HAP-1 (cell line): Measurements from ENCODE around the gene STARD3.

ENCODE experiments used
- DNase-seq, 2 experiments: peaks; one replicate each; pipeline ENCODE4 v3.0.0-alpha.2; 2016 to 2020; ENCODE audit warnings: low spot score in 2 of 2
- H3K27me3 ChIP-seq: fragments of 250-450 bp; sonication (Bioruptor Pico); 2 replicates; pipeline ENCODE4 v1.5.1; 2020; ENCODE audit warnings: low read depth, mild to moderate bottlenecking, moderate library complexity
- H3K36me3 ChIP-seq: fragments of 250-450 bp; sonication (Bioruptor Pico); replicated peaks from 2 replicates; pipeline ENCODE4 v1.5.1; 2020; ENCODE audit warnings: mild to moderate bottlenecking
- H3K4me1 ChIP-seq: fragments of 250-450 bp; sonication (Bioruptor Pico); 2 replicates; pipeline ENCODE4 v1.5.1; 2020; ENCODE audit warnings: mild to moderate bottlenecking
- H3K4me3 ChIP-seq: fragments of 250-450 bp; sonication (Bioruptor Pico); 2 replicates; pipeline ENCODE4 v1.5.1; 2020; ENCODE audit warnings: mild to moderate bottlenecking, moderate library complexity
- H3K9me3 ChIP-seq: fragments of 250-450 bp; sonication (Bioruptor Pico); 2 replicates; pipeline ENCODE4 v1.5.1; 2020; ENCODE audit warnings: mild to moderate bottlenecking, moderate library complexity
- in situ Hi-C: fragments of 300-500 bp; cut with MboI; formaldehyde crosslinking; loops from 3 replicates; pipeline ENCODE4 v1.14.3; 2020; ENCODE audit warnings: low sequenced_read_pairs, inconsistent platforms, mixed read lengths

STARD3 gene

GRCh38 chr17:39609416-39610025 is 27.4 kb upstream of the STARD3 start:
- H3K4me3 ChIP-seq, result no peak overlapping the region
- no peaks in the 10 kb centered on the region for H3K36me3 ChIP-seq
- H3K9me3 ChIP-seq, result no peaks in the 10 kb centered on the region
- peaks cover 50% of the 10 kb centered on the region for H3K27me3 ChIP-seq
- DNase-seq, result no peak
- no peaks in the 10 kb centered on the region for H3K4me1 ChIP-seq
- in situ Hi-C loops, result no loop called here

GRCh38 chr17:39611401-39612112 is 25.4 kb upstream of the STARD3 start:
- Histone ChIP-seq H3K36me3 (no peaks in the 10 kb centered on the region), H3K9me3 (no peaks in the 10 kb centered on the region), H3K4me1 (no peaks in the 10 kb centered on the region), H3K27me3 (peaks cover 29% of the 10 kb centered on the region), H3K4me3 (no peak overlapping the region)
- in situ Hi-C loops, result no loop called here
- DNase-seq, result no peak

GRCh38 chr17:39612291-39612894 is 24.6 kb upstream of the STARD3 start:
- Histone ChIP-seq H3K9me3 (no peaks in the 10 kb centered on the region), H3K4me3 (no peak overlapping the region), H3K27me3 (peaks cover 21% of the 10 kb centered on the region), H3K4me1 (0 out of 2 replicates have a peak, but pooled peaks cover under 1% of the 10 kb centered on the region), H3K36me3 (no peaks in the 10 kb centered on the region)
- DNase-seq, result no peak
- in situ Hi-C loops, result no loop called here

- DNase-seq, result no peak
- Histone ChIP-seq H3K4me1 (0 out of 2 replicates have a peak, but pooled peaks cover 2% of the 10 kb centered on the region), H3K4me3 (no peak overlapping the region), H3K27me3 (peaks cover 15% of the 10 kb centered on the region), H3K36me3 (no peaks in the 10 kb centered on the region), H3K9me3 (no peaks in the 10 kb centered on the region)
- in situ Hi-C loops, result no loop called here
These were observed 23.9 kb upstream of the STARD3 start for GRCh38 chr17:39612935-39613464.

GRCh38 chr17:39614545-39615157 is 22.3 kb upstream of the STARD3 start:
- Histone ChIP-seq H3K36me3 (no peaks in the 10 kb centered on the region), H3K27me3 (no peaks in the 10 kb centered on the region), H3K4me3 (no peak overlapping the region), H3K9me3 (no peaks in the 10 kb centered on the region), H3K4me1 (peaks cover 7% of the 10 kb centered on the region)
- in situ Hi-C loops, result no loop called here
- no peak for DNase-seq

- H3K4me1 ChIP-seq, result peaks cover 7% of the 10 kb centered on the region
- no peak overlapping the region for H3K4me3 ChIP-seq
- no peaks in the 10 kb centered on the region for H3K9me3 ChIP-seq
- no peak for DNase-seq
- in situ Hi-C loops, result no loop called here
- no peaks in the 10 kb centered on the region for H3K36me3 ChIP-seq
- H3K27me3 ChIP-seq, result no peaks in the 10 kb centered on the region
These were observed 21.5 kb upstream of the STARD3 start for GRCh38 chr17:39615434-39615833.

- Histone ChIP-seq H3K4me1 (peaks cover 8% of the 10 kb centered on the region), H3K27me3 (no peaks in the 10 kb centered on the region), H3K9me3 (no peaks in the 10 kb centered on the region), H3K36me3 (no peaks in the 10 kb centered on the region), H3K4me3 (peak overlapping the region; percentile 27)
- in situ Hi-C loops, result no loop called here
- DNase-seq, result no peak
These were observed 19.9 kb upstream of the STARD3 start for GRCh38 chr17:39617100-39617445.

- in situ Hi-C loops, result no loop called here
- H3K36me3 ChIP-seq, result no peaks in the 10 kb centered on the region
- DNase-seq, result peak; percentile 34 to 77
- H3K9me3 ChIP-seq, result no peaks in the 10 kb centered on the region
- H3K4me3 ChIP-seq, result peak overlapping the region; percentile 27
- H3K27me3 ChIP-seq, result no peaks in the 10 kb centered on the region
- peaks cover 9% of the 10 kb centered on the region for H3K4me1 ChIP-seq
These were observed 19.3 kb upstream of the STARD3 start for GRCh38 chr17:39617446-39618245.

- H3K27me3 ChIP-seq, result no peaks in the 10 kb centered on the region
These were observed 18.6 kb upstream of the STARD3 start for GRCh38 chr17:39618246-39618913.

GRCh38 chr17:39618956-39619785 is 17.8 kb upstream of the STARD3 start:
- H3K36me3 ChIP-seq, result no peaks in the 10 kb centered on the region
- DNase-seq, result no peak
- H3K27me3 ChIP-seq, result no peaks in the 10 kb centered on the region
- H3K9me3 ChIP-seq, result no peaks in the 10 kb centered on the region
- peaks cover 9% of the 10 kb centered on the region for H3K4me1 ChIP-seq
- no peak overlapping the region for H3K4me3 ChIP-seq
- in situ Hi-C loops, result no loop called here

More at GRCh38 chr17:39618246-39618913, 18.6 kb upstream of the STARD3 start:
- Histone ChIP-seq H3K4me3 (peak overlapping the region; percentile 22), H3K4me1 (peaks cover 9% of the 10 kb centered on the region), H3K36me3 (no peaks in the 10 kb centered on the region), H3K9me3 (no peaks in the 10 kb centered on the region)
- peak; percentile 38 to 54 for DNase-seq
- in situ Hi-C loops, result no loop called here

GRCh38 chr17:39619786-39620101 is 17.2 kb upstream of the STARD3 start:
- no peaks in the 10 kb centered on the region for H3K36me3 ChIP-seq
- in situ Hi-C loops, result loop anchor here (5.0 kb wide), 1 partner anchor 77 kb away; no protein-coding TSS in a partner anchor
- no peak for DNase-seq
- no peak overlapping the region for H3K4me3 ChIP-seq
- no peaks in the 10 kb centered on the region for H3K27me3 ChIP-seq
- no peaks in the 10 kb centered on the region for H3K9me3 ChIP-seq
- H3K4me1 ChIP-seq, result peaks cover 9% of the 10 kb centered on the region
